GM12878 (cell line): ENCODE data around the gene CD82. TPM values are rescaled to one million over a fixed set of nuclear protein-coding genes. Genes with fewer than 3 reads are reported as not detected.
A peak's percentile ranks its signal among the peaks of the same experiment; 100 is the strongest.

Experiments
- ATAC-seq: fragments of 200-7000 bp; cut with Tn5 transposase; 3 replicates; pipeline ENCODE4 v1.9.1; 2020; ENCODE audit warnings: mild to moderate bottlenecking, moderate library complexity
- BruUV-seq: library from RNA; stranded (reverse); fragments of 400-500 nt; replicated peaks from 2 replicates; lab custom pipeline; 2021; lab: Mats Ljungman, UMichigan
- CTCF ChIA-PET: fragments of 300-600 bp; sonication (Branson Sonifier 250); formaldehyde crosslinking; extraction: SDS; loops from one replicate; lab custom pipeline; 2021; ENCODE audit warnings: inconsistent platforms; lab: Yijun Ruan, JAX
- POLR2A ChIA-PET: fragments of 350-600 bp; formaldehyde crosslinking; extraction: SDS; loops from one replicate; lab custom pipeline; 2021; ENCODE audit warnings: inconsistent platforms; lab: Charles Lee
- RAD21 ChIA-PET: fragments of 300-600 bp; sonication (Branson Sonifier 250); formaldehyde crosslinking; loops from one replicate; lab custom pipeline; 2023; ENCODE audit warnings: antibody characterized with exemption; ENCODE audit not compliant: unreplicated experiment; lab: Charles Lee
- SMC1A ChIA-PET: fragments of 300-600 bp; sonication (Branson Sonifier 250); formaldehyde crosslinking; loops from one replicate; lab custom pipeline; 2023; ENCODE audit not compliant: unreplicated experiment, uncharacterized antibody; lab: Charles Lee
- DNase-seq: peaks from one replicate; pipeline ENCODE4 v3.0.0-alpha.2; 2011; ENCODE audit warnings: low read depth, low spot score
- FAIRE-seq: peaks from 3 replicates; lab custom pipeline; 2011; peaks lifted over from hg19 to GRCh38; lab: Jason Lieb, UNC
- H2AFZ ChIP-seq: 2 replicates; pipeline ENCODE4 v1.6.0; 2011; ENCODE audit warnings: low read depth, low read length, control low read depth; ENCODE audit not compliant: control insufficient read depth
- H3K27ac ChIP-seq: 2 replicates; pipeline ENCODE4 v1.5.1; 2011; ENCODE audit warnings: control low read depth; ENCODE audit not compliant: control insufficient read depth, insufficient read depth
- H3K27me3 ChIP-seq, 2 experiments: replicated peaks in 1 of 2; 2 replicates each; pipeline versions ENCODE4 v1.6.0 to v1.6.1; 2011; ENCODE audit warnings: low read length in 1 of 2; ENCODE audit not compliant: control insufficient read depth in 2 of 2, insufficient read depth in 2 of 2
- H3K36me3 ChIP-seq, 2 experiments: 2 replicates each; pipeline ENCODE4 v1.5.1; 2011; ENCODE audit warnings: low read length in 1 of 2; ENCODE audit not compliant: control insufficient read depth in 2 of 2, insufficient read depth in 2 of 2
- H3K4me1 ChIP-seq: 2 replicates; pipeline ENCODE4 v1.6.1; 2011; ENCODE audit warnings: mild to moderate bottlenecking, low read length, moderate library complexity, mixed read lengths; ENCODE audit not compliant: control insufficient read depth, insufficient read depth
- H3K4me2 ChIP-seq: 2 replicates; pipeline ENCODE4 v1.6.0; 2011; ENCODE audit warnings: control low read depth; ENCODE audit not compliant: control insufficient read depth, insufficient read depth
- H3K4me3 ChIP-seq: fragments of 200-600 bp; sonication (generic); 2 replicates; pipeline ENCODE4 v1.5.1; 2016
- H3K79me2 ChIP-seq: 2 replicates; pipeline ENCODE4 v1.6.0; 2011; ENCODE audit warnings: low read length; ENCODE audit not compliant: control insufficient read depth, insufficient read depth
- H3K9ac ChIP-seq: 2 replicates; pipeline ENCODE4 v1.8.0; 2011; ENCODE audit warnings: low read length, control low read depth, mixed read lengths; ENCODE audit not compliant: control insufficient read depth, insufficient read depth
- H3K9me3 ChIP-seq: replicated peaks from 3 replicates; pipeline ENCODE4 v1.5.1; 2011; ENCODE audit warnings: mild to moderate bottlenecking, low read length; ENCODE audit not compliant: control insufficient read depth, insufficient read depth
- H4K20me1 ChIP-seq: 2 replicates; pipeline ENCODE4 v1.6.0; 2011; ENCODE audit not compliant: control insufficient read depth, insufficient read depth
- BRCA1 ChIP-seq: IDR thresholded peaks from 2 replicates; pipeline ENCODE4 v1.6.1; 2011; ENCODE audit warnings: low read depth, low read length, improper control_type of control experiment
- CBX3 ChIP-seq: fragments of 200-600 bp; sonication (generic); IDR thresholded peaks from 2 replicates; pipeline ENCODE4 v1.6.1; 2016; ENCODE audit warnings: low read depth, borderline replicate concordance
- CBX5 ChIP-seq: sonication (generic); IDR thresholded peaks from 2 replicates; pipeline ENCODE4 v1.6.1; 2016; ENCODE audit warnings: low read depth, moderate library complexity, mild to moderate bottlenecking, inconsistent platforms
- ESRRA ChIP-seq: IDR thresholded peaks from 2 replicates; pipeline ENCODE4 v1.6.1; 2012; ENCODE audit warnings: mild to moderate bottlenecking, low read length, improper control_type of control experiment
- PAX5 ChIP-seq: IDR thresholded peaks from 2 replicates; pipeline ENCODE4 v1.6.1; 2011; ENCODE audit warnings: low read depth, low read length, borderline replicate concordance
- RAD51 ChIP-seq: fragments of 450-650 bp; IDR thresholded peaks from 2 replicates; pipeline ENCODE4 v1.6.1; 2016; ENCODE audit warnings: moderate library complexity, mild to moderate bottlenecking, inconsistent platforms
- RBBP5 ChIP-seq: fragments of 200-600 bp; sonication (generic); conservative IDR thresholded peaks from 2 replicates; pipeline ENCODE4 v1.6.1; 2016
- TAF1 ChIP-seq: IDR thresholded peaks from 2 replicates; pipeline ENCODE4 v1.6.1; 2011; ENCODE audit warnings: mild to moderate bottlenecking, low read depth, low read length, borderline replicate concordance
- TCF12 ChIP-seq: IDR thresholded peaks from 2 replicates; pipeline ENCODE4 v1.6.1; 2011; ENCODE audit warnings: low read depth, mild to moderate bottlenecking, low read length
- USF2 ChIP-seq: IDR thresholded peaks from 2 replicates; pipeline ENCODE4 v1.6.1; 2011; ENCODE audit warnings: low read depth, low read length, improper control_type of control experiment, borderline replicate concordance
- ZNF622 ChIP-seq: fragments of 450-650 bp; IDR thresholded peaks from 2 replicates; pipeline ENCODE4 v1.6.1; 2017; ENCODE audit warnings: mild to moderate bottlenecking, inconsistent platforms
- ZSCAN29 ChIP-seq: fragments of 450-650 bp; IDR thresholded peaks from 2 replicates; pipeline ENCODE4 v1.6.1; 2017; ENCODE audit warnings: mild to moderate bottlenecking, moderate library complexity
- WGBS: methylation state at CpG from one replicate; pipeline ENCODE4 v1.1.6; 2016; ENCODE audit warnings: low lambda C conversion rate; ENCODE audit not compliant: insufficient replicate concordance, insufficient coverage; ENCODE audit errors: missing lambda C conversion rate; 5-methylcytosine and 5-hydroxymethylcytosine counted together
- in situ Hi-C: fragments of 300-500 bp; cut with MboI; formaldehyde crosslinking; loops from 9 replicates; pipeline ENCODE4 v1.14.3; 2018; ENCODE audit warnings: mixed read lengths
- intact Hi-C: fragments of 100-400 bp; cut with micrococcal nuclease; formaldehyde crosslinking; loops from one replicate; pipeline ENCODE4 v1.14.2; 2022; ENCODE audit not compliant: unreplicated experiment
- polyA plus RNA-seq, 11 experiments: library from polyadenylated mRNA; depleted of rRNA in 4 of 11; unstranded in 6 of 11; stranded (reverse) in 5 of 11; fragments of >200 nt; fragmentation: Nextera tagmentation in 4 of 11; fragmentation: Illumina TruSeq in 1 of 11; extraction: Ambion mirVana in 4 of 11; extraction: Trizol in 1 of 11; gene quantifications; 1 replicate in 1 of 11; 2 replicates in 10 of 11; pipeline versions ENCODE4 v1.2.1 to v1.2.3, GENCODE V29; 2011 to 2016; ENCODE audit warnings: inconsistent platforms in 2 of 11, missing spikeins in 2 of 11, low read depth in 1 of 11
- total RNA-seq, 4 experiments: library from RNA; depleted of rRNA in 3 of 4; stranded (reverse); fragments of >200 nt in 3 of 4; fragmentation: Illumina TruSeq in 1 of 4; extraction: Trizol in 1 of 4; gene quantifications; 2 replicates each; pipeline versions ENCODE4 v1.2.1 to v1.2.3, GENCODE V29; 2013 to 2021
- TF ChIP-seq, protein P1 (sequence below): IDR thresholded peaks from 2 replicates; pipeline ENCODE4 v1.6.1; 2012; ENCODE audit warnings: mild to moderate bottlenecking, low read depth, low read length
- TF ChIP-seq, protein P2 (sequence below): fragments of 450-650 bp; IDR thresholded peaks from 2 replicates; pipeline ENCODE4 v1.6.1; 2017; ENCODE audit warnings: borderline replicate concordance

CD82 gene
- total and polyA plus RNA-seq, 10 of the 15 experiments (the other 5 are each of a cell fraction or from before 2014, with no cell fraction given), result 5.2 to 180 (median 84.7) TPM

DNA sequence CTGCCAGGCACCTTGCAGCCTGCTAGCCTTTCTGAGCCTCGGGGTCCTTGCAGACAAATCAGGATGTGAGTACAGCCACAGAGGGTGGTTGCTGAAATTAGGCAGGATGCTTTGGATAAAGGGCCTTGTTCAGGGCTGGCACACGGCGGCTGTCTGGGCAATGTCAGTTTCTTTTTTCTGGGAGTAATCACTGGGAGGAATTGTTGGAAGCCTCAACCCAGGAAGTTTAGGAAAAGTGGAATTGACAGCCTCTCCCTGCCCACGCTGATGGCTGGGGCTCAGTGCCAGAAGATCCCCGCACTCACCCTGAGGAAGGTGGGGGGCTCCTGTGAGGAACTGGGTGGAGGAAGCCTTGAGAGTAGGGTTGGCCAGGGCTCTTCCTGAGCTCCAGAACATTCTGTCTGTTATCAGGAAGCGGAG, 37.4 kb downstream of the CD82 start (continued):
- TF ChIP-seq, protein P1, sequence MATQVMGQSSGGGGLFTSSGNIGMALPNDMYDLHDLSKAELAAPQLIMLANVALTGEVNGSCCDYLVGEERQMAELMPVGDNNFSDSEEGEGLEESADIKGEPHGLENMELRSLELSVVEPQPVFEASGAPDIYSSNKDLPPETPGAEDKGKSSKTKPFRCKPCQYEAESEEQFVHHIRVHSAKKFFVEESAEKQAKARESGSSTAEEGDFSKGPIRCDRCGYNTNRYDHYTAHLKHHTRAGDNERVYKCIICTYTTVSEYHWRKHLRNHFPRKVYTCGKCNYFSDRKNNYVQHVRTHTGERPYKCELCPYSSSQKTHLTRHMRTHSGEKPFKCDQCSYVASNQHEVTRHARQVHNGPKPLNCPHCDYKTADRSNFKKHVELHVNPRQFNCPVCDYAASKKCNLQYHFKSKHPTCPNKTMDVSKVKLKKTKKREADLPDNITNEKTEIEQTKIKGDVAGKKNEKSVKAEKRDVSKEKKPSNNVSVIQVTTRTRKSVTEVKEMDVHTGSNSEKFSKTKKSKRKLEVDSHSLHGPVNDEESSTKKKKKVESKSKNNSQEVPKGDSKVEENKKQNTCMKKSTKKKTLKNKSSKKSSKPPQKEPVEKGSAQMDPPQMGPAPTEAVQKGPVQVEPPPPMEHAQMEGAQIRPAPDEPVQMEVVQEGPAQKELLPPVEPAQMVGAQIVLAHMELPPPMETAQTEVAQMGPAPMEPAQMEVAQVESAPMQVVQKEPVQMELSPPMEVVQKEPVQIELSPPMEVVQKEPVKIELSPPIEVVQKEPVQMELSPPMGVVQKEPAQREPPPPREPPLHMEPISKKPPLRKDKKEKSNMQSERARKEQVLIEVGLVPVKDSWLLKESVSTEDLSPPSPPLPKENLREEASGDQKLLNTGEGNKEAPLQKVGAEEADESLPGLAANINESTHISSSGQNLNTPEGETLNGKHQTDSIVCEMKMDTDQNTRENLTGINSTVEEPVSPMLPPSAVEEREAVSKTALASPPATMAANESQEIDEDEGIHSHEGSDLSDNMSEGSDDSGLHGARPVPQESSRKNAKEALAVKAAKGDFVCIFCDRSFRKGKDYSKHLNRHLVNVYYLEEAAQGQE, result no peak
- TF ChIP-seq TCF12 (no peak), CBX5 (no peak), ZSCAN29 (no peak), USF2 (no peak), BRCA1 (no peak), TAF1 (no peak), ESRRA (no peak)

DNA sequence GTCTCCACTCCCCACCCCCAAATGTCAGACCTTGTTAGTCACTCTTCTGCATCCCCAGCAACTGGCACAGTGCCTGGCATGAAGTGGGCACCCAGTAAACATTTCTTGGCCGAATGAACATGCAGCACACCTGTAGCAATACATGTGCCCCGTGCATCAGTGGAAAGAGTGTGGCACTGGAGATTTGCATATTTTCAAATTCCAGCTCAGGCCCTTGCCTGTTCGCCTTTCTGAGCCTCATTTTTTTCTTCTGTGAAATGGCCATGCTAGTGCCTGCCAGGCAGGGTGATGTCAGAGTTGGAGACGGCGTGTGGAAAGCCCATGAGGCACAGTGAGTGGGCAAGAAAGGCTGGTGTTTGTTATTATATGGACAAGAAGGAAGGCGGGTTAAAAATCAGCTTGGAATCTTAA, 38.7 kb downstream of the CD82 start:
- POLR2A ChIA-PET, result interaction anchor here (1.1 to 21.2 kb wide), 2 partner anchors 8 to 36 kb away, joined by 4 to 434 read pairs; partner anchors contain the start of gene CD82
- H3K4me3 ChIP-seq, result no peak overlapping the region
- H3K79me2 ChIP-seq, result no peaks in the 10 kb centered on the region; the same call in 1 of the 2 replicates
- ATAC-seq, result no peak
- RAD21 ChIA-PET, result interaction anchor here (1.2 to 13.7 kb wide), 4 partner anchors 8 to 47 kb away, joined by 5 to 196 read pairs (median 104); partner anchors contain the start of gene CD82
- intact Hi-C loops (no loop called here), in situ Hi-C loops (no loop called here)
- no peaks in the 10 kb centered on the region for H3K27me3 ChIP-seq
- 0 out of 2 replicates have a peak overlapping the region, but pooled peaks have one; percentile 6 for H3K27ac ChIP-seq
- DNase-seq, result no peak
- BruUV-seq, result no TSS peak
- SMC1A ChIA-PET, result interaction anchor here (1.2 to 3.6 kb wide), 7 partner anchors 13 to 47 kb away, joined by 3 to 16 read pairs (median 4); partner anchors contain the start of gene CD82
- H2AFZ ChIP-seq, result no peak overlapping the region; the same call in 1 of the 2 replicates
- no peak for FAIRE-seq
- H4K20me1 ChIP-seq, result no peaks in the 10 kb centered on the region
- CTCF ChIA-PET, result interaction anchor here (1.0 to 9.3 kb wide), 2 partner anchors 13 to 47 kb away, joined by 3 to 88 read pairs; no protein-coding TSS in a partner anchor
- H3K9ac ChIP-seq, result no peak overlapping the region
- H3K36me3 ChIP-seq, result peaks cover 32 to 44% of the 10 kb centered on the region in 2 experiments
- H3K9me3 ChIP-seq, result no peaks in the 10 kb centered on the region
- H3K4me1 ChIP-seq, result peaks cover 87% of the 10 kb centered on the region
- 7% methylated on average over 6 of the region's 6 CpGs for WGBS
- no peak overlapping the region for H3K4me2 ChIP-seq
- TF ChIP-seq USF2 (no peak), RBBP5 (no peak), ZNF622 (no peak), RAD51 (no peak), PAX5 (no peak), CBX3 (no peak)
- TF ChIP-seq, protein P2, sequence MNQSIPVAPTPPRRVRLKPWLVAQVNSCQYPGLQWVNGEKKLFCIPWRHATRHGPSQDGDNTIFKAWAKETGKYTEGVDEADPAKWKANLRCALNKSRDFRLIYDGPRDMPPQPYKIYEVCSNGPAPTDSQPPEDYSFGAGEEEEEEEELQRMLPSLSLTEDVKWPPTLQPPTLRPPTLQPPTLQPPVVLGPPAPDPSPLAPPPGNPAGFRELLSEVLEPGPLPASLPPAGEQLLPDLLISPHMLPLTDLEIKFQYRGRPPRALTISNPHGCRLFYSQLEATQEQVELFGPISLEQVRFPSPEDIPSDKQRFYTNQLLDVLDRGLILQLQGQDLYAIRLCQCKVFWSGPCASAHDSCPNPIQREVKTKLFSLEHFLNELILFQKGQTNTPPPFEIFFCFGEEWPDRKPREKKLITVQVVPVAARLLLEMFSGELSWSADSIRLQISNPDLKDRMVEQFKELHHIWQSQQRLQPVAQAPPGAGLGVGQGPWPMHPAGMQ, result no peak
